ENCODE measurements around the gene YAF2. TPM values are rescaled to one million over a fixed set of nuclear protein-coding genes. Genes with fewer than 3 reads are reported as not detected.
"Not testable (repeated sequence)": the region's sequence is repeated elsewhere in the genome, so short reads cannot be mapped to it uniquely, and the experiment has no call there.

YAF2 gene
- total RNA-seq, 4 donors from 2014 or later, result 8.7 to 17.8 (median 15.2) TPM

GRCh38 chr12:42262271-42262670 is 24.2 kb upstream of the YAF2 start:
- TF ChIP-seq CTCF (IDR thresholded peaks at IDR 0.05) (no peak), POLR2A (IDR thresholded peaks at IDR 0.05) (no peak)
- WGBS, 2 donors, result 35 to 38% methylated on average over 2 of the region's 2 CpGs
- no peak for DNase-seq (ENCODE audit: low spot score in 2 of 2)
- intact Hi-C loops (cut with DNase I; ENCODE audit: low total_unique reads), result no loop called here
- no peak overlapping the region for H3K4me3 ChIP-seq (ENCODE audit: low read depth, poor library complexity, severe bottlenecking)

GRCh38 chr12:42261708-42262107 is 23.7 kb upstream of the YAF2 start:
- H3K4me3 ChIP-seq (ENCODE audit: low read depth, poor library complexity, severe bottlenecking), result no peak overlapping the region
- TF ChIP-seq POLR2A (IDR thresholded peaks at IDR 0.05), result no peak
- no peak for TF ChIP-seq CTCF (IDR thresholded peaks at IDR 0.05)
- 58 to 61% methylated on average over 4 of the region's 4 CpGs for WGBS, 2 donors
- DNase-seq (ENCODE audit: low spot score in 2 of 2), result no peak
- intact Hi-C loops (cut with DNase I; ENCODE audit: low total_unique reads), result no loop called here

GRCh38 chr12:42260518-42260917 is 22.5 kb upstream of the YAF2 start:
- TF ChIP-seq POLR2A (IDR thresholded peaks at IDR 0.05) (no peak), CTCF (IDR thresholded peaks at IDR 0.05) (no peak)

GRCh38 chr12:42259699-42260098 is 21.7 kb upstream of the YAF2 start:
- TF ChIP-seq CTCF (IDR thresholded peaks at IDR 0.05), result no peak
- TF ChIP-seq POLR2A (IDR thresholded peaks at IDR 0.05), result no peak
- 95 to 96% methylated on average over 4 of the region's 4 CpGs for WGBS, 2 donors
- DNase-seq (ENCODE audit: low spot score in 2 of 2), result no peak
- intact Hi-C loops (cut with DNase I; ENCODE audit: low total_unique reads), result no loop called here
- H3K4me3 ChIP-seq (ENCODE audit: low read depth, poor library complexity, severe bottlenecking), result no peak overlapping the region

More at GRCh38 chr12:42260518-42260917, 22.5 kb upstream of the YAF2 start:
- no peak for DNase-seq (ENCODE audit: low spot score in 2 of 2)
- intact Hi-C loops (cut with DNase I; ENCODE audit: low total_unique reads), result no loop called here
- H3K4me3 ChIP-seq (ENCODE audit: low read depth, poor library complexity, severe bottlenecking), result no peak overlapping the region
- WGBS, 2 donors, result 76 to 83% methylated on average over 6 of the region's 6 CpGs

GRCh38 chr12:42255866-42256261 is 17.8 kb upstream of the YAF2 start:
- no peak for DNase-seq (ENCODE audit: low spot score in 2 of 2)
- intact Hi-C loops (cut with DNase I; ENCODE audit: low total_unique reads), result no loop called here
- TF ChIP-seq CTCF (IDR thresholded peaks at IDR 0.05) (no peak), POLR2A (IDR thresholded peaks at IDR 0.05) (no peak)
- H3K4me3 ChIP-seq (ENCODE audit: low read depth, poor library complexity, severe bottlenecking), result no peak overlapping the region

GRCh38 chr12:42255221-42255865 is 17.3 kb upstream of the YAF2 start:
- intact Hi-C loops (cut with DNase I; ENCODE audit: low total_unique reads), result no loop called here
- no peak for TF ChIP-seq POLR2A (IDR thresholded peaks at IDR 0.05)
- TF ChIP-seq CTCF (IDR thresholded peaks at IDR 0.05), result no peak
- 98 to 100% methylated on average over 2 of the region's 2 CpGs for WGBS, 2 donors
- H3K4me3 ChIP-seq (ENCODE audit: low read depth, poor library complexity, severe bottlenecking), result no peak overlapping the region
- DNase-seq (ENCODE audit: low spot score in 2 of 2), result no peak

GRCh38 chr12:42252645-42253044 is 14.6 kb upstream of the YAF2 start:
- H3K4me3 ChIP-seq (ENCODE audit: low read depth, poor library complexity, severe bottlenecking); DNase-seq (ENCODE audit: low spot score in 2 of 2); intact Hi-C loops (cut with DNase I; ENCODE audit: low total_unique reads): not testable (repeated sequence)
- WGBS, 2 donors, result 81 to 86% methylated on average over 1 of the region's 1 CpG

- 79 to 82% methylated on average over 3 of the region's 3 CpGs for WGBS, 2 donors
- H3K4me3 ChIP-seq (ENCODE audit: low read depth, poor library complexity, severe bottlenecking); intact Hi-C loops (cut with DNase I; ENCODE audit: low total_unique reads); DNase-seq (ENCODE audit: low spot score in 2 of 2): not testable (repeated sequence)
These were observed 11.0 kb upstream of the YAF2 start for GRCh38 chr12:42249033-42249432.
